ENCODE measurements around the gene STIL. TPM values are rescaled to one million over a fixed set of nuclear protein-coding genes. Genes with fewer than 3 reads are reported as not detected.
"Not testable (repeated sequence)": the region's sequence is repeated elsewhere in the genome, so short reads cannot be mapped to it uniquely, and the experiment has no call there.

Gene STIL
- total RNA-seq, 2 experiments from 2014 or later: 28.0 to 28.2 TPM

DNA sequence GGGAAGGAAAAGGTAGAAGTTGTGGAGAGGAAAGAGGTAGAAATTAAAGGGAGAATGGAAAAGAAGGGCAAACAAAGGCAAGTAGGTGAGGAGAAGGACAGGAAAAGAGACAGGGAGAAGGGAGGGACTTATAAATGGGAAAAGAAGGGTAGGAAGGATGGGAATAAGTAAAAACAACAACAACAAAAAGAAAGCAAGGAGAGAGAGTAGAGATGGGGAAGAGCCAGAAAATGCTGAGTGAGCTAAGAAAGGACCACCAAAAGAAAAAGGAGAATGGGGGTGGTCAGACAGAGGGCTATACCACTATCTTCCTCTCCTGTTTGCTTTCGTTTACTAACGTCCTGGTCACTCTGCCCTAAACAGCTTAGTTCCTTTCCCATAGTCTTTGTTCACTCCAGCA lies 17.9 kb upstream of the STIL start:
- Mint-ChIP-seq H3K9me3 (no peaks in the 10 kb centered on the region), H3K27me3 (no peaks in the 10 kb centered on the region), H3K4me1 (peaks cover 11% of the 10 kb centered on the region), H3K27ac (peak overlapping the region; percentile 30), H3K36me3 (peaks cover 8% of the 10 kb centered on the region), H3K4me3 (no peak overlapping the region)
- no peak for DNase-seq

- no peaks in the 10 kb centered on the region for H3K9me3 Mint-ChIP-seq
- no peak overlapping the region for H3K27ac Mint-ChIP-seq
- no peak for DNase-seq
- peaks cover 5% of the 10 kb centered on the region for H3K4me1 Mint-ChIP-seq
- H3K27me3 Mint-ChIP-seq: no peaks in the 10 kb centered on the region
- peaks cover 2% of the 10 kb centered on the region for H3K36me3 Mint-ChIP-seq
- H3K4me3 Mint-ChIP-seq: no peak overlapping the region
Observed at GRCh38 chr1:47330212-47330611, 16.3 kb upstream of the STIL start.

GRCh38 chr1:47328992-47329391 lies 15.0 kb upstream of the STIL start:
- Mint-ChIP-seq H3K9me3 (no peaks in the 10 kb centered on the region), H3K27ac (no peak overlapping the region), H3K36me3 (no peaks in the 10 kb centered on the region), H3K4me3 (no peak overlapping the region), H3K4me1 (no peaks in the 10 kb centered on the region), H3K27me3 (no peaks in the 10 kb centered on the region)
- DNase-seq: no peak

DNA sequence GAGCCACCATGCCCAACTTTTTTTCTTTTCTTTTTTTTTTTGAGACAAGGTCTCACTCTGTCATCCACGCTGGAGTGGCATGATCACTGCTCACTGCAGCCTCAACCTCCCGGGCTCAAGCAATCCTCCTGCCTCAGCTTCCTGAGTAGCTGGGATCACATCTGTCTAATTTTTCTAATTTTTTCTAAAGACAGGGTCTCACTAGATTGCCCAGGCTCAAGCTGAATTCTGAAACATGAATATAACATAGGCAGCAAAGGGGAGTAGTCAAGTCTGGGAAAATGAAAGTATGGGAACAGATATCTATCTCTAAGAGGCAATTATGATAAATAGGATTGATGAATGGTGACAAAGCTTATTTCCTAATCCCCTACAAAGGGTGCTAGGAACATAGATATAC lies 12.3 kb upstream of the STIL start:
- H3K27me3 Mint-ChIP-seq: no peaks in the 10 kb centered on the region
- H3K4me3 Mint-ChIP-seq: no peak overlapping the region
- H3K4me1 Mint-ChIP-seq: no peaks in the 10 kb centered on the region
- H3K27ac Mint-ChIP-seq: no peak overlapping the region
- no peak for DNase-seq
- H3K9me3 Mint-ChIP-seq: no peaks in the 10 kb centered on the region
- no peaks in the 10 kb centered on the region for H3K36me3 Mint-ChIP-seq

DNA sequence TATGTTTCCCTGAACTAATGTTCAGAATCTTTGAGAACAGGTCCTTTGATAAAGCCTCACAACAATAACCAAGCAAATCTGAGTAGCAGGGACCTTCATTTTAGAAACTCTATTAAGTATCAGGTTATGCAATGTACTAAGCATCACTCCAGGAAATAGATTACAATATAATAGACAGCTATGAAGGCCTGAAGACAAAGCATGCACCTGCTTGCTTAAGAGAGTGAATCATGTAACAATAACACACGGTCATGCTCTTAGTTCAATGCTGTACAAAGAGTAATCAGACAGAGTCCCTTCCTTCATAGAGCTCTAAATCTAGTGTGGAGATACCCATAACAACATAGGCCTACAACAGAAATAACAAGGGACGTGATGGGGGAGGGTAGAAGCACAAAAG lies 11.6 kb upstream of the STIL start:
- DNase-seq: no peak
- Mint-ChIP-seq H3K4me3 (no peak overlapping the region), H3K27me3 (no peaks in the 10 kb centered on the region), H3K36me3 (no peaks in the 10 kb centered on the region), H3K4me1 (no peaks in the 10 kb centered on the region), H3K27ac (no peak overlapping the region), H3K9me3 (no peaks in the 10 kb centered on the region)

GRCh38 chr1:47324682-47325081 lies 10.7 kb upstream of the STIL start:
- Mint-ChIP-seq H3K4me1 (no peaks in the 10 kb centered on the region), H3K9me3 (no peaks in the 10 kb centered on the region), H3K4me3 (no peak overlapping the region), H3K27me3 (no peaks in the 10 kb centered on the region), H3K36me3 (no peaks in the 10 kb centered on the region), H3K27ac (no peak overlapping the region)
- no peak for DNase-seq

DNA sequence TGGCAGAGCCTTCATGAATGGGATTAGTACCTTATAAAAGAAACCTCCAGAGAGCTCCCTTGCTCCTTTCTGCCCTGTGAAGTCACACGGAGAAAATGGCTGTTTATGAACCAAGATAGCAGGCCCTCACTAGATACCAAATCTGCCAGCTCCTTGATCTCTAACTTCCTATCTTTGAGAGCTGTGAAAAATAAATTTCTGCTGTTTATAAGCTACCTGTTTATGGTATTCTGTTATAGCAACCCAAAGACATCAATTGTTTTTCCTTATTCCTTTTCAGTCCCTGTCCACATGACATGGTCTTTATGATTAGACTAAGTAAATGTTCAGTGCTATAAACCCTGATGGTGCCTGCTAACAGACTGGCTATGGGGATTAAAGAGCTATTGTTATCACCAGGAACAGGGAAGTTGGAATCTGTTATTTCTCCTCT lies 9.7 kb upstream of the STIL start:
- Mint-ChIP-seq H3K4me3 (no peak overlapping the region), H3K36me3 (no peaks in the 10 kb centered on the region), H3K4me1 (no peaks in the 10 kb centered on the region), H3K27ac (no peak overlapping the region), H3K9me3 (no peaks in the 10 kb centered on the region), H3K27me3 (no peaks in the 10 kb centered on the region)
- DNase-seq: no peak

DNA sequence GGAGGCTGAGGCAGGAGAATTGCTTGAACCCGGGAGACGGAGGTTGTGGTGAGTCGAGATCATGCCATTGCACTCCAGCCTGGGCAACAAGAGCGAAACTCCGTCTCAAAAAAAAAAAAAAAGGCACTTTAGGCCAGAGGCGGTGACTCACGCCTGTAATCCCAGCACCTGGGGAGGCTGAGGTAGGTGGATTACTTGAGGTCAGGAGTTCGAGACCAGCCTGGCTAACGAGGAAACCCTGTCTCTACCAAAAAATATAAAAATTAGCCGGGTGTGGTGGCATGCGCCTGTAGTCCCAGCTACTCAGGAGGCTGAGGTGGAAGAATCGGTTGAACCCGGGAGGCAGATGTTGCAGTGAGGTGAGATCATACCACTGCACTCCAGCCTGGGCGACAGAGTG lies 6.0 kb upstream of the STIL start:
- not testable (repeated sequence) for DNase-seq, H3K4me3 Mint-ChIP-seq, H3K4me1 Mint-ChIP-seq, H3K36me3 Mint-ChIP-seq, H3K9me3 Mint-ChIP-seq, H3K27me3 Mint-ChIP-seq, H3K27ac Mint-ChIP-seq

DNA sequence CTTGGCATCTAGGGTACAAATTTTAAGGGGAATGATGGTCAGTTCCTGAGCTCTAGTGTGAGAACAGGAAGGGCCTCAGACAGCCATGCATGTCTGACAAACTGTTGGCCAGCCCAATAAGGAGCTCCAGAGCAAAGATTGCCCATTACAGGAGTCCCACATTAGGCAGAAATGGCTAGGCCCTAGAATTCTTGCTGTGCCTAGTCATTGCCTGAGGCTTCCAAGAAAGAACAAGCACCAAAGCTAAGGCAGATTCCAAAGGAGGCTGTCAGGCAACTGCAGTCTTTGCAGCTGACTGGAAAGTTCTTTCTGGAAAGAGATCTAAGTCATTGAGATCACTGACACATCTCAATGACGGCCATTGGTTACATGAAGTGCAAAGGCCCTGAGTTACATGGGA lies 3.9 kb upstream of the STIL start:
- no peak overlapping the region for H3K27ac Mint-ChIP-seq
- no peak for DNase-seq
- no peaks in the 10 kb centered on the region for H3K9me3 Mint-ChIP-seq
- peaks cover 4% of the 10 kb centered on the region for H3K4me1 Mint-ChIP-seq
- H3K4me3 Mint-ChIP-seq: no peak overlapping the region
- H3K36me3 Mint-ChIP-seq: peaks cover 6% of the 10 kb centered on the region
- no peaks in the 10 kb centered on the region for H3K27me3 Mint-ChIP-seq

GRCh38 chr1:47309427-47309826 lies 4.5 kb downstream of the STIL start:
- Mint-ChIP-seq H3K4me1 (peaks cover 12% of the 10 kb centered on the region), H3K9me3 (no peaks in the 10 kb centered on the region), H3K27me3 (no peaks in the 10 kb centered on the region), H3K4me3 (no peak overlapping the region), H3K36me3 (peaks cover 36% of the 10 kb centered on the region), H3K27ac (no peak overlapping the region)
- no peak for DNase-seq

GRCh38 chr1:47302472-47302871 lies 11.5 kb downstream of the STIL start:
- H3K4me3 Mint-ChIP-seq: no peak overlapping the region
- no peak overlapping the region for H3K27ac Mint-ChIP-seq
- no peaks in the 10 kb centered on the region for H3K27me3 Mint-ChIP-seq
- DNase-seq: no peak
- H3K36me3 Mint-ChIP-seq: peaks cover 40% of the 10 kb centered on the region
- H3K9me3 Mint-ChIP-seq: no peaks in the 10 kb centered on the region
- H3K4me1 Mint-ChIP-seq: peaks cover 8% of the 10 kb centered on the region

DNA sequence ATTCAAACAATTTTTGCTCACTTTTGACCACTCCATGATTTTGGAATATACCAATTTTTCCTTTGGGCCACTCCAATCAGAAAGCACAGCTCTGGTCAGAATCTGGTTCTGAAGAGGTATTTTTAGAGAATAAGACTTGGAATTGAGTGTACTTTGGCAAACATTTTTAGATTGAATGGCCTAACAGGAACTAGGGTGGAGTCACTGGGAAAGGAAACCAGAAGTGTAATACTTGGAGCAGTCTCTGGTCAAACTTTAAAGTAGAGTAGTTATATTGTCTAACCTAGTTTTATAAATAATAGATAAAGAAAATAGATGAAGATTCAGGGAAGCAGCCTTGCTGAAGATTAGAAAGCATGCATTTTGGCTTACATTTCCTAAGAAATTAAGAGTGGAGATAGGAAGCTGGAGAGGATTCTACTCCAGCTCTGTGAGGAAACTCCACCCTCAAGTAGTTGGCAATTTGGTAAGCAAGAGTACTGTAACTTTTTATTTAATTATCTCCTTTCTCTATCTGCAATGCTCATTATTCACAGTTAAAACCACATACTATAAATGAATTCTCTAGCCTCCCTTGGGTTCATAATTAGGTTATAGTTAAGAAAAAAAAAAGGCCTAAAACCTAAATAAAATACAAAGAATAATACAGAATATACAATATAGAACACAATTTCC lies 15.8 kb downstream of the STIL start:
- no peak for DNase-seq
- Mint-ChIP-seq H3K27ac (no peak overlapping the region), H3K36me3 (peaks cover 27% of the 10 kb centered on the region), H3K4me3 (no peak overlapping the region), H3K4me1 (peaks cover 1% of the 10 kb centered on the region), H3K27me3 (no peaks in the 10 kb centered on the region), H3K9me3 (no peaks in the 10 kb centered on the region)

DNA sequence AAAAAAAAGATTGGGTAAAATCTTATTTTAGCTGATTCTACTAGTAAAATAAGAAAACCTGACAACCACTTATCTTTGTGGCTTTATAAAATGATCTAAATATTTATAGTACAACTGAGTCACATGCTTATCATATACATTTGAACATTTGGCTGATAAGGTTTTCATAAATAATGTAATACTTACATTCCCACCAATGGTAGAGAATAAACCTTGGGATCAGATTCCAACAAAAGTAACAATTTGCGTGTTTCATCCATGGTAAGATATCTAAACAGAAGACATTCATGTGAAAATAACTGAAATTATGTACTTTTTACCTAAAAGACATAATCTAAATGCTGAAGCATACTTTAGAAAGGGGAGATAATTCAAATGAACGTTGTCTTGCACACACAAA lies 18.4 kb downstream of the STIL start:
- H3K4me1 Mint-ChIP-seq: no peaks in the 10 kb centered on the region
- H3K4me3 Mint-ChIP-seq: no peak overlapping the region
- DNase-seq: no peak
- H3K9me3 Mint-ChIP-seq: no peaks in the 10 kb centered on the region
- no peaks in the 10 kb centered on the region for H3K27me3 Mint-ChIP-seq
- no peak overlapping the region for H3K27ac Mint-ChIP-seq
- H3K36me3 Mint-ChIP-seq: peaks cover 14% of the 10 kb centered on the region

- not testable (repeated sequence) for H3K27ac Mint-ChIP-seq, H3K9me3 Mint-ChIP-seq, H3K4me3 Mint-ChIP-seq, H3K4me1 Mint-ChIP-seq, H3K27me3 Mint-ChIP-seq, DNase-seq
- H3K36me3 Mint-ChIP-seq: peaks cover 19% of the 10 kb centered on the region
Observed at GRCh38 chr1:47294863-47295262, 19.1 kb downstream of the STIL start.

DNA sequence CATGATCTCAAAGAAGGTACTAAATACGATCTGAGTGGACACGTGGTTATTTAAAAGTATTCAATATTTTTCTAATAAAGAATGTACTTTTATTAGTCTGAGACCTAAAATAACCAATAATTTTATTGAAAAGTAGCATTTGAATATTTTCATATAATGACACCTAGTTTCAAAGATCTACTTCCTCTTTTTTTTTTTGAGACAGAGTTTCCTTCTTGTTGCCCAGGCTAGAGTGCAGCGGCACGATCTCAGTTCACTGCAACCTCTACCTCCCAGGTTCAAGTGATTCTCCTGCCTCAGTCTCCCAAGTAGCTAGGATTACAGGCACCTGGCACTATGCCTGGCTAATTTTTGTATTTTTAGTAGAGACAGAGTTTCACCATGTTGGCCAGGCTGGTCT lies 25.8 kb downstream of the STIL start:
- not testable (repeated sequence) for H3K27ac Mint-ChIP-seq, DNase-seq, H3K4me1 Mint-ChIP-seq, H3K9me3 Mint-ChIP-seq, H3K4me3 Mint-ChIP-seq, H3K27me3 Mint-ChIP-seq
- peaks cover 23% of the 10 kb centered on the region for H3K36me3 Mint-ChIP-seq

GRCh38 chr1:47280142-47280541 lies 33.8 kb downstream of the STIL start:
- H3K27ac Mint-ChIP-seq: no peak overlapping the region
- DNase-seq: no peak

More at GRCh38 chr1:47280142-47280541, 33.8 kb downstream of the STIL start:
- Mint-ChIP-seq H3K4me1 (no peaks in the 10 kb centered on the region), H3K27me3 (no peaks in the 10 kb centered on the region), H3K9me3 (no peaks in the 10 kb centered on the region), H3K36me3 (peaks cover 26% of the 10 kb centered on the region), H3K4me3 (no peak overlapping the region)

Measured in activated naive CD8-positive, alpha-beta T cell treated with anti-CD3 and anti-CD28 coated beads for 36 hours (primary cell).